GM18499 (cell line): ENCODE measurements around the gene SMPDL3A.

Experiments used
- ATAC-seq: cut with Tn5 transposase; IDR thresholded peaks from one replicate; pipeline ENCODE4 v1.9.1; 2021; ENCODE audit warnings: moderate number of reproducible peaks; ENCODE audit not compliant: insufficient read depth, unreplicated experiment

The SMPDL3A gene

DNA sequence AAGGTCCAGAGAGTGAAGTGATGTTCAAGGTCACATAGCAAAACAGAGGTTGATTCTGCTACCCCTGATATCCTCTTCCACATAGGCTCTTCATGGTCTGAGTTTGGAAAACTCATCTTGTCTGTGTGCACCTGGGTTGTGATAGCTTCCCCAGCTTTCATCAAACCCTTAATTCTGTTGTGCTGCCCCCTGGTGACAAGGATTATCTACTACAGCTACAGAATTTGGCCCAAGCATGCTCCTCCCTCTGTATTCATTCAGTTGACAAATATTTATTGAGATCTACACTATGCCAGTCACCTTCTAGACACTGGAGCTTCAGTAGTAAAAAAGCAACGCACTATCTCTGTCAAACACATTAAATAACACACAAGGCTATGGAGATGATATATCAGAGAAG, 50.4 kb downstream of the SMPDL3A start:
- ATAC-seq = peak; percentile 85

DNA sequence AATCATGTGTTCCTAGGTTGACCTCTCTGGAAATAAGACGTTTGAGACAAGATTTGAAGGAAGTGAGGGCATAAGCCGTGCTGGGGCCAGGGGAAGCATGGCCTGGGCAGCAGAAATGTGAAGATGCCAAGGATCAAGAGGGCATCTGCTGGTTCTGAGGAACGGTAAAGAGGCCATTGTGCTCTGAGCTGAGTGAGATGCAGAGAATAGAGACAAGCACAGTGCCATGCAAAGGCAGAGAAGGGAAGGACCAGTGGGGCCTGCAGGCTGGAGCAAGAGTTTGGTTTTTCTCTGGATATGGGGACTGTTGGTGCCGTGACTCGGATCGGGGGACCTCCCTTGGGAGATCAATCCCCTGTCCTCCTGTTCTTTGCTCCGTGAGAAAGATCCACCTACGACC, 50.8 kb downstream of the SMPDL3A start:
- ATAC-seq = no peak

DNA sequence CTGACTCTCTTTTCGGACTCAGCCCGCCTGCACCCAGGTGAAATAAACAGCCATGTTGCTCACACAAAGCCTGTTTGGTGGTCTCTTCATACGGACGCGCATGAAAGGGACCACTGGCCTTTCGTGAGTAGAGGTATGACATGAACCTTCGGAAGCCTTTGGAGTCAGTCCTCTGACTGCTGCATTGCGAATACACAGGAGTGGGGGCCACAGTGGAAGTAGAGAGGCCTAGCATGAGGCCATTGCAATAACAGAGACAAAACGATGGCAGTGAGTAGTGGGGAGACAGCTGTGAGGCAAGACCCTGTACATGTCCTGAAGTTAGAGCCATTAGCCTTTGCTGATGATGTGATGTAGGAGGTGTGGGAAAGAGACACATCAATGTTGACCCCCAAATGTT, 56.4 kb downstream of the SMPDL3A start:
- no peak for ATAC-seq

DNA sequence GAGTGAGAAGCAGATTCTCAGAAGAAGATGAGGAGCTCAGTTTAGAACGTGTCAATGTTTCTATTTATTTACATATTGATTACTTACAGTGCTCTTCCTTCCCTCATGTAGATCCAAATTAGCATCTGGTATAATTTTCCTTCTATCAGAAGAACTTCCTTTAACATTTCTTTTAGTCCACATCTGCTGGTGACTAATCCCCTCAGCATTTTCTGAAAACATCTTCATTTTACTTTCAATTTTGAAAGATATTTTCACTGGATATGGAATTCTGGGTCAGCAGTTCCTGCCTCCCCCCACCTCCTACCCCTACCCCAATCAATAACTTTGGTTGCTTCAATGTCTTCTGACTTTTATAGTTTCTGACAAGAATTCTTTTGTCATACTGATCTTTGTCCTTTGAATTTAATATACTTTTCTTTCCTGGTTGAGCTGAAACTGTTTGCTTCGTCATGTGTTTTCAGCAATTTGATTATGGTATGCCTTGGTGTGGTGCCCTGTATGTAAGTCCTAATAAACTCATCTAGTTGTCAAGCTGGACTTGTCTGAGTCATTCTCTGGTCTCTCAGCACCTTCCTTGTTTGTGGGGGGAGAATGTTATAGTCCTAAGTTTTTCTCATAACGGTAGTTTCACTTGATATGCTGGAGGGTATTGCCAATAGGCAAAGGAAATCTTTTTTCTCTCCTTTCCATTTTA, 57.0 kb downstream of the SMPDL3A start:
- ATAC-seq = no peak

DNA sequence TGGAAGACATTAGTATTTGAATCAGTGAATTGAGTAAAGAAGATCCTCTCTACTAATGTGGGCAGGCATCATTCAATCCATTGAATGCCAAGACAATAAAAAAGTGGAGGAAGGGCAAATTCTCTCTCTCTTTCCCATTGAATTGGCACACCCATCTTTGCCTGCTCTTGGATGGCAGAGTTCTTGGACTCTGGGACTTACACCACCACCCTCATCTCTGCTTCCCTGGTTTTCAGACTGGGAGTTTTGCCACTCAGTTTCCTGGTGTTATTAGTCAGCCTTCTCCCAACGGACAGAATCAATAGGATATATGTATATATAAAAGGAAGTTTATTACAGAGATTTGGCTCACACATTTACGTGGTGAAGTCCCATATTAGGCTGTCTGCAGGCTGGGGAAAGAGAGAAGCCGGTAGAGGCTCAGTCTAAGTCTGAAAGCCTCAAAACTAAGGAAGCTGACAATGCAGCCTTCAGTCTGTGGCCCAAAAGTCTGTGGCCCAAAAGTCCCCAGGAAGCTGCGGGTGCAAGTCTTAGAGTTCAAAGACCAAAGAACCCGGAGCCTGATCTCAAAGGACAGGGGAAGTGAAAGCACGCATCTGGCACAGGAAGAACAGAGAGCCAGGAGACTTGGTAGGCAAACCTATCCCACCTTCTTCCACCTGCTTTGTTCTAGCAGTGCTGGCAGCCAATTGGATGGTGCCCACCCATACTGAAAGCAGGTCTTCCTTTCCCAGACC, 64.4 kb downstream of the SMPDL3A start:
- peak; percentile 94 for ATAC-seq
